Measurements from ENCODE around the gene SMCO1.
"Not testable (repeated sequence)": the region's sequence is repeated elsewhere in the genome, so short reads cannot be mapped to it uniquely, and the experiment has no call there.

Gene SMCO1, protein sequence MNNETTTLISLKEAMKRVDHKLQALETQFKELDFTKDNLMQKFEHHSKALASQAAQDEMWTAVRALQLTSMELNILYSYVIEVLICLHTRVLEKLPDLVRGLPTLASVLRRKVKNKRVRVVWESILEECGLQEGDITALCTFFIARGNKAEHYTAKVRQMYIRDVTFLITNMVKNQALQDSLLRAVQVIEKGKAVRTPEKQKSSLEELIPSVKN

DNA sequence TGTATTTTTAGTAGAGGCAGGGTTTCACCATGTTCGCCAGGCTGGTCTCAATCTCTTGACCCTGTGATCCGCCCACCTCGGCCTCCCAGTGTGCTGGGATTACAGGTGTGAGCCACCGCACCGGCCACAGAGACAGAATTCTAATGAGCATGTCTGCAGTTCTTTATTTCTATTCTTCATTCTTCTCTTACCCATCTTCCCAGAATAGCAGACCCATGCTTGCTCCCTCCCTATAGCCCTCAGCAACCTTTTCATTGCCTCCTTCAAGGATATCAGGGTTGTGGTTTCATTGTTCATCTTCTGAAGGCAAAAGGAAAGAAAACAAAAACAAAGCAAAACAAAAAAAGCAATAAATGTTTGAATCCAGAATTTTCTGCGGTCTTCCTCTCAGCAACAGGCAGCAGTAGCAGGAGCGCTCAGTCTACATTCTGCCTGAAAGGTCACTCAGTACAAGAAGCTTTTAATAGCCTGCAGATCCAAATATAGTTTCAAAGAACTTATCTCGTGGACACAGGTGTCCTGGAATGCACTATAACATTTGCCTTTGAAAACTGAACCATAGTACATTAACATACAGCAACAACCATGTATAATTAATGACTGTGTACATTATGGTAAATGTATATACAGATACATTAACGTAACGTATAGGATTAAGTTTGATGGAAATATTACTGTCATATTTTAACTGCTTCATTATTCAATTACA lies at the start of gene SMCO1:
SMCO1 (minus strand) TSS at position 434 of the 709 bp plus-strand sequence; CDS start at position 297, 137 bp downstream.
- no peak for DNase-seq (ENCODE audit: low spot score)

DNA sequence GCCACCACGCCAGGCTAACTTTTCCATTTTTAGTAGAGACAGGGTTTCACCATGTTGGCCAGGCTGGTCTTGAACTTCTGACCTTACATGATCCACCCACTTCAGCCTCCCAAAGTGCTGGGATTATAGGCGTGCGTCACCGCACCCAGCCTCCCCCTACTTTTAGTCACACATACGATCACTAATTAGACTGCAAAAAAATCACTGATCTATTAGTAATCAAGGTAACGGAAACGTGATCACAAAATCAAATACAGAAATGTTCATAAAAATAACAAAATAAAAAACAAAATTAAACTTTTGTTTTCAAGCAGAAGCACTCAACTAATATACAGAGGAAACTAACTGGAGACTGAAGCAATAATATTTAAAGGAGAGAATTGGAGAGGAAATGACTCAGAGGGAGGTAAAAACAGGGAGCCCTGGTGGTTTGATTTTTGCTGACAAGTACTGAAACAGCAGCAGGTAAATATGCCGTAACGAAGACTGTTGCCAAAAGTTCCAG lies 48.6 kb upstream of the SMCO1 start:
- peak; percentile 66 for DNase-seq (ENCODE audit: low spot score)

GRCh38 chr3:196559826-196560225 lies 44.7 kb upstream of the SMCO1 start:
- DNase-seq (ENCODE audit: low spot score), result no peak

- DNase-seq (ENCODE audit: low spot score), result no peak
Measured at GRCh38 chr3:196558476-196558875, 43.3 kb upstream of the SMCO1 start.

DNA sequence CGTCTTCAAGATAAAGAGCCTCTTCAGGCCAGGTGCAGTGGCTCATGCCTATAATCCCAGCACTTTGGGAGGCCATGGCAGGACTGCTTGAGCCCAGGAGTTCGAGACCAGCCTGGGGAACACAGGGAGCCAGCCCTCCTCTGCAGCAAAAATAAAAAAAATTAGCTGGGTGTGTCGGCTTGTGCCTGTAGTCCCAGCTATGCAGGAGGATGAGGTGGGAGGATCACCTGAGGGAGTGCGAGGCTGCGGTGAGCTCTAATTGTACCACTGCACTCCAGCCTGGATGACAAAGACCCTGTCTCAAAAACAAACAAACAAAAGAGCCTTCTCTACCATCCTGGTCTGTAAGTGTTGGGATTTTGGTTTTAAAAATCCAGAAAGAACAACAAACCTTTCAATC lies 42.1 kb upstream of the SMCO1 start:
- no peak for DNase-seq (ENCODE audit: low spot score)

GRCh38 chr3:196555295-196555694 lies 40.1 kb upstream of the SMCO1 start:
- no peak for DNase-seq (ENCODE audit: low spot score)

DNA sequence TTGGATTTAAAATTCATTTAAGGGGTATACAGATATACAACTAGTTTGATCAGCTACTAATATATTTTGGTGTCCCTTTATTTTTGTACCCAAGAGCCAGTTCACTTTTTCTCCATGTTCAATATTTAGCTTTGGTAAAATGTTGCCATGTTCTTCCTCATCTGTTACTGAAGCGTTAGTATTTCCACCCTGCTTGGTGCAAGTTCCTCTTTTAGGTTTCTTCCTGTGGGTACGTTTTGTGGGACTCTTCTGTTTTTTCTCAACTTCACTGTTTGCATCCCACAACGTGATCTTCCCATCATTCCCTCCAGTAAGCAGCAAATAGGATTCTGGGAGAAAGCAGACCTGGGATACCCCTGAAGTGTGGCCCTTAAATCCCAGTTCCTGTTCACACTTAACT lies 39.1 kb upstream of the SMCO1 start:
- no peak for DNase-seq (ENCODE audit: low spot score)

DNA sequence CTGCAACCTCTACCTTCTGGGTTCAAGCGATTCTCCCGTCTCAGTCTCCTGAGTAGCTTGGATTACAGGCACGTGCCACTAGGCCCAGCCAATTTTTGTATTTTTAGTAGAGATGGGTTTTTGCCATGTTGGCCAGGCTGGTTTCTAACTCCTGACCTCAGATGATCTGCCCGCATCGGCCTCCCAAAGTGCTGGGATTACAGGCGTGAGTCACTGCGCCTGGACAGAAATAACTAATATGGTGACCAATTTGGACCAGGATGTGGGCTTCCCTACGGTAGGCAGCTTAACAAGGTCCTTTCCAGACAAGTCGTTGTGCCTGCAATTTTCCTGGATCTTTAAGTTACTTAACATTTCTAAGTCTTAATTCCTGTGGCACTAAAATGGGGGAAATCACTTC lies 38.4 kb upstream of the SMCO1 start:
- no peak for DNase-seq (ENCODE audit: low spot score)

DNA sequence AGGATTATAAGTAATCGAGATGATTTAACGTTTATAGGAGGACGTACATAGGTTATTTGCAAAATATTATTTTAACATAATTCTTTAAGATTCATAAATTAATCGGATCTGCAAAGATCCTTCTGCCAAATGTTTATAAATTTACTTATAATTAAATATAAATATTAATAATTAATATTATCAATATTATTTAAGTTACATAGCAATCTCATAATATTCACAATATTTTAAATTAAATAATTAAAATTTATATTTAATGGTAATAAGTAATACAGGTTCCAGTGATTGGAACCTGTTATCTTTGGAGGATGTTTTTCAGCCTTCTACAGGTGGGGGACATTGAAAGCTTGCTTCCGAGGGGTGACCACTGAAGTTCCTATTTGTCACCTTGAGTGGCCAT lies 37.1 kb upstream of the SMCO1 start:
- DNase-seq (ENCODE audit: low spot score), result no peak

DNA sequence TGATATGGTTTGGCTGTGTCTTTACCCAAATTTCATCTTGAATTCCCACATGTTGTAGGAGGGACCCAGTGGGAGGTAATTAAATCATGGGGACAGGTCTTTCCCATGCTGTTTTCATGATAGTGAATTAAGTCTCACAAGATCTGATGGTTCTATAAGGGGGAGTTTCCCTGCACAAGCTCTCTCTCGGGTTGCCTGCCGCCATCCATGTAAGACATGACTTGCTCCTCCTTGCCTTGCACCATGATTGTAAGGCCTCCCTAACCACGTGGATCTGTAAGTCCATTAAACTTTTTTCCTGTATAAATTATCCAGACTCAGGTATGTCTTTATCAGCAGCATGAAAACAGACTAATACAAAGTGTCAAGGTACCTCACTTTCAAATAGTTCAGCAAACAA lies 35.0 kb upstream of the SMCO1 start:
- DNase-seq (ENCODE audit: low spot score), result not testable (repeated sequence)

- not testable (repeated sequence) for DNase-seq (ENCODE audit: low spot score)
Measured at GRCh38 chr3:196549312-196549711, 34.2 kb upstream of the SMCO1 start.

DNA sequence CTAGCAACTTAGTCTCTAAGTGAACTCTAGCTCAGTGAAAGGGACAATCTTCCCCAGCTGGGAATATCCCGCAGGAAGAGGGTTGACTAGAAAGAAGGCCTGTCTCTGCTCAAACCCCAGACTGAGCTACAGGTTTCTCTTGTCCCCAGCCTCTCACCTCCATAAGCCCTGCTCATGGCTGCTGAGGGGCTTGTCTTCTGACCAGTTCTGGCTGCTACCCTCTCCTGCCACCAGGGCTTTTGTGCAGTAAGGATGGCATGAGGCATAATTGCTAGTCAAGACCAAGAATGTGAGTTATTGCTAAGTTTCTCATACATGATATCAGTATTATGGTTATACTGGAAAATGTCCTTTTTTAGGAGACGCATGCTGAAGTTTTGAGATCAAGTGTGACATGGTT lies 31.9 kb upstream of the SMCO1 start:
- DNase-seq (ENCODE audit: low spot score), result no peak

- no peak for DNase-seq (ENCODE audit: low spot score)
Measured at GRCh38 chr3:196546537-196546936, 31.4 kb upstream of the SMCO1 start.

DNA sequence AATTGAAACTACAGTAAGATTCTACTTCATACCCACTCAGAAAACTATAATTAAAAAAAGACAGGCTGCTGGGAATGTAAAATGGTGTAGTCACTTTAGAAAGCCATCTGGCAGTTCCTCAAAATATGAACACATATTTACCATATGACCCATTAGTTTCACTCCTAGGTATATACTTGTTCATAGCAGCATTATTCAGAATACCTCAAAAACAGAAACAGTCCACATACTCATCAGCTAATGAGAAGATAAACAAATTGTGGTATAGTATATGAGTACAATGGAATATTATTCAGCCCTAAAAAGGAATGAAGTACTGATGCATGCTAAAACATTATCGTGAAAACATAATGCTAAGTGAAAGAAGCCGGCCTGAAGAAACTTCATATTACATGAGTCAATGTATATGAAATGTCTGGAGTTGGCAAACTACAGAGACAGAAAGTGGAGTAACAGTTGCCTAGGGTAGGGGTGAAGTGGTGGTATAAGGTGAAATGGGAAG lies 29.4 kb upstream of the SMCO1 start:
- no peak for DNase-seq (ENCODE audit: low spot score)

GRCh38 chr3:196541684-196542445 lies 26.7 kb upstream of the SMCO1 start:
- no peak for DNase-seq (ENCODE audit: low spot score)

DNA sequence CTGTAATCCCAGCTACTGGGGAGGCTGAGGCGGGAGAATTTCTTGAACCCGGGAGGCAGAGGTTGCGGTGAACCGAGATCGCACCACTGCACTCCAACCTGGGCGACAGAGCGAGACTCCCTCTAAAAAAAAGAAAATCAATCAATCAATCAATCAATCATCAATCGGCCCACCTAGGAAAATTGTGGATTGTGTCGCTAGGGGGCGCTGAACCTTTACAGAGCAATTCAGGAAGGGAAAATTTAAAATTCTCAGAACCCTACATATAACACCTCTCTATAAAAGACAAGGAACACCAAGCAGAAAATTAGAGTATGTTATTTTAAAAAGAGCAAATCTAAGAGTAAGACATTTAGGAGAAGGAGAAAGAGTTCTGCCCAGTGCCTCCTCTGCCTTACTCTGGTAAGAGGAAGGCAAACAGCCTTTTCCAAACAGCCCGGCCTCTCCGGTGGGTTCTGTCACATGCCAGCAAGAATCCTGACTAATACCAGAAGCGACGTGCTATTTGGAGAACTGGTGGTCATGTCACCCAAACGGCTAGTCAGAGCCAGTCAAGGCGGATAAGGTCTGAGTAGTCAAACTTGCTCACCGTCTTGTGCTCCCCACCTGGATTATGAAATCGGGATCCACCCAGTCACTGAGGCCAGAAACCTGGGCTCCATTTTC lies 22.3 kb upstream of the SMCO1 start:
- peak; percentile 67 for DNase-seq (ENCODE audit: low spot score)

GRCh38 chr3:196533260-196533681 lies 18.1 kb upstream of the SMCO1 start:
- DNase-seq (ENCODE audit: low spot score), result no peak

DNA sequence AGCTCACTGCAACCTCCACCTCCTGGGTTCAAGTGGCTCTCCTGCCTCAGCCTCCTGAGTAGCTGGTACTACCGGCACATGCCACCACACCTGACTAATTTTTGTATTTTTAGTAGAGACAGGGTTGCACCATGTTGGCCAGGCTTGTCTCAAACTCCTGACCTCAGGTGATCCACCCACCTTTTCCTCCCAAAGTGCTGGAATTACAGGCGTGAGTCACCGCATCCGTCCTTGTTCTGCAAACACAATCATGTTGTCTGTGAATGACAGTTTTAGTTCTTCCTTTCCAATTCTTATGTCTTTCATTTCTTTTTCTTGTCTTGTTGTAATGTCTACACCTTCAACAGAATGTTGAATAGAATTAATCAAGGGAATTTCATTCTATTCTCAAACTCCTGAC lies 16.3 kb upstream of the SMCO1 start:
- no peak for DNase-seq (ENCODE audit: low spot score)

- peak; percentile 73 for DNase-seq (ENCODE audit: low spot score)
Measured at GRCh38 chr3:196528639-196529233, 13.6 kb upstream of the SMCO1 start.

GRCh38 chr3:196525141-196525540 lies 10.0 kb upstream of the SMCO1 start:
- no peak for DNase-seq (ENCODE audit: low spot score)

GRCh38 chr3:196524527-196524926 lies 9.4 kb upstream of the SMCO1 start:
- no peak for DNase-seq (ENCODE audit: low spot score)

DNA sequence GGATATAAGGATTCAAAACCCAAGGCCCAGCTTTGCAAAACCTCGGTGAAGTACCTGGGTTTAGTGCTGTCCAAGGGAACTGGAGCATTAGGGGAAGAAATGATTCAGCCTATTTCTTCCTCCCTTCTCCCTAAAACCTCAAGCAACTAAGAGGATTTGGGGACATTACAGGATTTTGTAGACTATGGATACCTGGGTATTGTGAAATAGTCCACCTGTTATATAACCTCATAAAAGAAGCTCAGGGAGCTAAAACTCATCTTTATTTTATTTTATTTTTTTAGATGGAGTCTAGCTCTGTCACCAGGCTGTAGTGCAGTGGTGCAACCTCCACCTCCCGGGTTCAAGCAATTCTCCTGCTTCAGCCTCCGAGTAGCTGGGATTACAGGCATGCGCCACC lies 8.7 kb upstream of the SMCO1 start:
- DNase-seq (ENCODE audit: low spot score), result no peak
